ENCODE data around the gene CAPN8.

GRCh38 chr1:223710179-223711133, 45.0 kb upstream of the CAPN8 start:
- no peak for TF ChIP-seq CTCF (IDR thresholded peaks at IDR 0.05)
- TF ChIP-seq POLR2A (IDR thresholded peaks at IDR 0.05), result no peak

Data from testis (tissue), 2 donors.